DOHH2 (cell line): ENCODE data around the gene PKNOX1.
"Not testable (repeated sequence)": the region's sequence is repeated elsewhere in the genome, so short reads cannot be mapped to it uniquely, and the experiment has no call there.

Experiments
- H3F3A ChIP-seq: fragments of 200-600 bp; sonication (generic), shearing (Covaris generic); 2 replicates; pipeline ENCODE4 v1.6.0; 2016; ENCODE audit warnings: antibody characterized with exemption, mild to moderate bottlenecking; ENCODE audit not compliant: control insufficient read depth, insufficient read depth
- H3K27ac ChIP-seq: fragments of 200-600 bp; sonication (generic); 2 replicates; pipeline ENCODE4 v1.5.1; 2014; ENCODE audit warnings: low read depth, mild to moderate bottlenecking, low read length, moderate library complexity
- H3K27me3 ChIP-seq: fragments of 200-600 bp; sonication (generic); 2 replicates; pipeline ENCODE4 v1.6.1; 2014; ENCODE audit warnings: mild to moderate bottlenecking, low read length, mixed read lengths; ENCODE audit not compliant: control insufficient read depth
- H3K36me3 ChIP-seq: fragments of 200-600 bp; sonication (generic); 2 replicates; pipeline ENCODE4 v1.6.1; 2014; ENCODE audit warnings: mild to moderate bottlenecking, low read length, moderate library complexity, mixed read lengths; ENCODE audit not compliant: control insufficient read depth
- H3K4me1 ChIP-seq: fragments of 200-600 bp; sonication (generic); 2 replicates; pipeline ENCODE4 v1.6.1; 2014; ENCODE audit warnings: mild to moderate bottlenecking, low read length, mixed read lengths; ENCODE audit not compliant: control insufficient read depth
- H3K4me2 ChIP-seq: fragments of 200-600 bp; sonication (generic); 2 replicates; pipeline ENCODE4 v1.6.0; 2014; ENCODE audit warnings: mild to moderate bottlenecking, low read length, moderate library complexity
- H3K4me3 ChIP-seq: fragments of 200-600 bp; sonication (generic); 2 replicates; pipeline ENCODE4 v1.5.1; 2014; ENCODE audit warnings: mild to moderate bottlenecking, low read length, mixed read lengths
- H3K79me2 ChIP-seq: fragments of 200-600 bp; sonication (generic); 2 replicates; pipeline ENCODE4 v1.6.1; 2014; ENCODE audit warnings: mild to moderate bottlenecking, low read length, mixed read lengths; ENCODE audit not compliant: control insufficient read depth
- H3K9me2 ChIP-seq: fragments of 200-600 bp; sonication (generic); replicated peaks from 2 replicates; pipeline ENCODE4 v1.6.1; 2014; ENCODE audit warnings: mild to moderate bottlenecking, low read length, mixed read lengths; ENCODE audit not compliant: control insufficient read depth
- H3K9me3 ChIP-seq: fragments of 200-600 bp; sonication (generic); 2 replicates; pipeline ENCODE4 v1.6.1; 2014; ENCODE audit warnings: antibody characterized with exemption, low read length, mixed read lengths; ENCODE audit not compliant: control insufficient read depth, insufficient read depth
- H4K20me1 ChIP-seq: fragments of 200-600 bp; sonication (generic); 2 replicates; pipeline ENCODE4 v1.6.0; 2014; ENCODE audit warnings: low read depth, mild to moderate bottlenecking, antibody characterized with exemption, low read length, moderate library complexity; ENCODE audit not compliant: control insufficient read depth, insufficient read depth

PKNOX1 gene

GRCh38 chr21:43037918-43038658 lies 63.7 kb downstream of the PKNOX1 start:
- H3F3A ChIP-seq, H3K9me3 ChIP-seq, H3K79me2 ChIP-seq, H3K9me2 ChIP-seq, H4K20me1 ChIP-seq, H3K4me1 ChIP-seq, H3K4me2 ChIP-seq, H3K4me3 ChIP-seq, H3K27me3 ChIP-seq, H3K27ac ChIP-seq, H3K36me3 ChIP-seq: not testable (repeated sequence)

GRCh38 chr21:43038659-43039044 lies 64.3 kb downstream of the PKNOX1 start:
- not testable (repeated sequence) for H3K79me2 ChIP-seq, H3K9me2 ChIP-seq, H3K4me1 ChIP-seq, H3K4me3 ChIP-seq, H3K36me3 ChIP-seq, H3K4me2 ChIP-seq, H3K9me3 ChIP-seq, H4K20me1 ChIP-seq, H3F3A ChIP-seq, H3K27ac ChIP-seq, H3K27me3 ChIP-seq

GRCh38 chr21:43042169-43042568 lies 67.8 kb downstream of the PKNOX1 start:
- H3K79me2 ChIP-seq, H3K27me3 ChIP-seq, H3K9me2 ChIP-seq, H3K9me3 ChIP-seq, H3K4me2 ChIP-seq, H3K27ac ChIP-seq, H3K4me1 ChIP-seq, H3F3A ChIP-seq, H3K36me3 ChIP-seq, H3K4me3 ChIP-seq, H4K20me1 ChIP-seq: not testable (repeated sequence)

GRCh38 chr21:43043291-43043690 lies 68.9 kb downstream of the PKNOX1 start:
- H3K4me3 ChIP-seq, H3K4me1 ChIP-seq, H3K9me3 ChIP-seq, H3K27me3 ChIP-seq, H3K27ac ChIP-seq, H4K20me1 ChIP-seq, H3K4me2 ChIP-seq, H3K9me2 ChIP-seq, H3K79me2 ChIP-seq, H3K36me3 ChIP-seq, H3F3A ChIP-seq: not testable (repeated sequence)

- not testable (repeated sequence) for H3K4me1 ChIP-seq, H3K9me3 ChIP-seq, H3K36me3 ChIP-seq, H3K27ac ChIP-seq, H3K4me2 ChIP-seq, H3K27me3 ChIP-seq, H3F3A ChIP-seq, H3K4me3 ChIP-seq, H3K9me2 ChIP-seq, H4K20me1 ChIP-seq, H3K79me2 ChIP-seq
These were observed 70.2 kb downstream of the PKNOX1 start for GRCh38 chr21:43044547-43044946.

GRCh38 chr21:43045165-43045875 lies 71.0 kb downstream of the PKNOX1 start:
- H3K4me1 ChIP-seq, H3K4me3 ChIP-seq, H3K27me3 ChIP-seq, H3K9me3 ChIP-seq, H4K20me1 ChIP-seq, H3K27ac ChIP-seq, H3K79me2 ChIP-seq, H3K36me3 ChIP-seq, H3K9me2 ChIP-seq, H3F3A ChIP-seq, H3K4me2 ChIP-seq: not testable (repeated sequence)

- not testable (repeated sequence) for H3F3A ChIP-seq, H3K27me3 ChIP-seq, H3K4me2 ChIP-seq, H3K4me3 ChIP-seq, H3K27ac ChIP-seq, H3K9me3 ChIP-seq, H4K20me1 ChIP-seq, H3K4me1 ChIP-seq, H3K36me3 ChIP-seq, H3K79me2 ChIP-seq, H3K9me2 ChIP-seq
These were observed 71.8 kb downstream of the PKNOX1 start for GRCh38 chr21:43045876-43046821.

GRCh38 chr21:43053112-43053511 lies 78.8 kb downstream of the PKNOX1 start:
- H3K9me2 ChIP-seq, H3K27me3 ChIP-seq, H3K9me3 ChIP-seq, H4K20me1 ChIP-seq, H3K27ac ChIP-seq, H3F3A ChIP-seq, H3K79me2 ChIP-seq, H3K36me3 ChIP-seq, H3K4me2 ChIP-seq, H3K4me1 ChIP-seq, H3K4me3 ChIP-seq: not testable (repeated sequence)
